GM19395 (cell line): ENCODE data around the gene EPB41.

Experiments
- ATAC-seq: cut with Tn5 transposase; IDR thresholded peaks from one replicate; pipeline ENCODE4 v1.9.1; 2021; ENCODE audit warnings: mild to moderate bottlenecking, moderate library complexity; ENCODE audit not compliant: unreplicated experiment

The EPB41 gene

GRCh38 chr1:28973596-28974421 is 59.4 kb downstream of the EPB41 start:
- ATAC-seq, result no peak

GRCh38 chr1:28974432-28974831 is 60.1 kb downstream of the EPB41 start:
- ATAC-seq, result no peak

- ATAC-seq, result no peak
Measured at GRCh38 chr1:28976248-28976647, 61.9 kb downstream of the EPB41 start.

- no peak for ATAC-seq
Measured at GRCh38 chr1:28981210-28981609, 66.8 kb downstream of the EPB41 start.

- no peak for ATAC-seq
Measured at GRCh38 chr1:28982198-28982597, 67.8 kb downstream of the EPB41 start.

- ATAC-seq, result no peak
Measured at GRCh38 chr1:28983091-28983490, 68.7 kb downstream of the EPB41 start.

- ATAC-seq, result no peak
Measured at GRCh38 chr1:28983509-28984310, 69.3 kb downstream of the EPB41 start.

GRCh38 chr1:28984311-28984684 is 69.9 kb downstream of the EPB41 start:
- ATAC-seq, result no peak

GRCh38 chr1:28985427-28985826 is 71.1 kb downstream of the EPB41 start:
- no peak for ATAC-seq

- no peak for ATAC-seq
Measured at GRCh38 chr1:28986306-28986910, 72.0 kb downstream of the EPB41 start.

GRCh38 chr1:29002792-29003191 is 88.4 kb downstream of the EPB41 start:
- no peak for ATAC-seq

- no peak for ATAC-seq
Measured at GRCh38 chr1:29004288-29004687, 89.9 kb downstream of the EPB41 start.

GRCh38 chr1:29004798-29005197 is 90.4 kb downstream of the EPB41 start:
- no peak for ATAC-seq

GRCh38 chr1:29011775-29012174 is 97.4 kb downstream of the EPB41 start:
- no peak for ATAC-seq

GRCh38 chr1:29017235-29017634 is 102.9 kb downstream of the EPB41 start:
- ATAC-seq, result no peak

- no peak for ATAC-seq
Measured at GRCh38 chr1:29017975-29018712, 103.8 kb downstream of the EPB41 start.

GRCh38 chr1:29022620-29023019 is 108.3 kb downstream of the EPB41 start:
- ATAC-seq, result no peak

GRCh38 chr1:29029667-29030066 is 115.3 kb downstream of the EPB41 start:
- ATAC-seq, result no peak

GRCh38 chr1:29032841-29033240 is 118.5 kb downstream of the EPB41 start:
- no peak for ATAC-seq

- no peak for ATAC-seq
Measured at GRCh38 chr1:29033829-29034466, 119.6 kb downstream of the EPB41 start.
